ENCODE data around the gene STX4.

Gene STX4

GRCh38 chr16:31032736-31033708, at the start of gene STX4:
TSS of gene STX4 (plus strand) at chr16:31033558. CDS start at chr16:31033806, 248 bp downstream.
- DNase-seq, result peak; percentile 97

GRCh38 chr16:30983898-30984610, 49.3 kb upstream of the STX4 start:
- DNase-seq, result no peak

- peak; percentile 67 for DNase-seq
These were observed 48.5 kb upstream of the STX4 start, which contains the start of gene HSD3B7 for GRCh38 chr16:30984669-30985400. TSS of gene HSD3B7 (plus strand) at chr16:30985207. CDS start at chr16:30985659, 452 bp downstream.

GRCh38 chr16:30985401-30986128, 47.8 kb upstream of the STX4 start:
- no peak for DNase-seq

GRCh38 chr16:30986129-30986991, 47.0 kb upstream of the STX4 start:
- DNase-seq, result no peak

- no peak for DNase-seq
These were observed 45.7 kb upstream of the STX4 start for GRCh38 chr16:30987581-30988190.

GRCh38 chr16:30989469-30990047, 43.8 kb upstream of the STX4 start:
- DNase-seq, result no peak

GRCh38 chr16:30990105-30990504, 43.3 kb upstream of the STX4 start:
- no peak for DNase-seq

GRCh38 chr16:30991052-30991451, 42.3 kb upstream of the STX4 start:
- DNase-seq, result no peak

- DNase-seq, result no peak
These were observed 41.0 kb upstream of the STX4 start for GRCh38 chr16:30992276-30992780.

GRCh38 chr16:30992931-30993816, 40.2 kb upstream of the STX4 start:
- DNase-seq, result no peak

GRCh38 chr16:30995927-30996323, 37.4 kb upstream of the STX4 start:
- DNase-seq, result no peak

GRCh38 chr16:30996324-30996984, 36.9 kb upstream of the STX4 start:
- DNase-seq, result no peak

GRCh38 chr16:30996985-30997724, 36.2 kb upstream of the STX4 start:
- DNase-seq, result no peak

GRCh38 chr16:30997725-30998711, 35.3 kb upstream of the STX4 start:
- peak; percentile 83 for DNase-seq

Measured in amniotic stem cell (primary cell).